ENCODE data around the gene UBLCP1.

DNA sequence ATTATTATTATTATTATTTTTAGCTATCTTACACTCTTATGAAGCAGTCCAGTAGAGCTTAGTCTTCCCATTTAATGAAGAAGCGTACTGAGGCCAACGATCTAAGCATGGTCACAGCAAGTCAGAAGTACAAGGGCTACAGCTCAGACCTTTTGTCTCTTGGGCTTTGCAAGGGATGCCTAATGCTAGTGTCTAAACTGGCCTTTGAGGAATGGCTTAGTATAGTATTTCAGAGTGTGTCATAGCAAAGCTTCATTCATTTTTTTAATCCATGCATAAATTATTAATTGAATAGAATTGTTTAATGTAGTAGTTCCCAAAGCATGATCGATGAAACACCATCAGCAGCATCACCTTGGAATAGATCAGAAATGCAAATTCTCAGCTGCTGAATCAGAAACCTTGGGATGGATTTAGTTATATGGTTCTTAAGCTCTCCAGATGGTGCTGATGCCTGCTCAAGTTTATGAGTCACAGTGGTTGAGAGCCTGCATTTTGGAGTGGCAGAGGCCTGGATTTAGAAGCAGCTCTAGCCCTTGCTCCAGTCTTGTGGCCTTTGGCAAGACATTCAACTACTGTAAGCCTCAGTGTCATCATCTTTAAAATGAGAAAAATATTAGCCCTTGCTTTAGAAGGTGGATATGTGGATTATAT is 61.1 kb downstream of the UBLCP1 start:
- no peak for TF ChIP-seq CTCF (IDR thresholded peaks at IDR 0.05; ENCODE audit: low read depth, low read length, poor library complexity, severe bottlenecking)
- no peak for TF ChIP-seq EZH2phosphoT487 (IDR thresholded peaks at IDR 0.05; ENCODE audit: borderline replicate concordance, low read length)

Measured in DOHH2 (cell line).